ENCODE data around the gene PITPNM3. TPM values are rescaled to one million over a fixed set of nuclear protein-coding genes. Genes with fewer than 3 reads are reported as not detected.
A peak's percentile ranks its signal among the peaks of the same experiment; 100 is the strongest.

Gene PITPNM3
- total RNA-seq, 1 donor from 2014 or later, result 15.6 TPM

DNA sequence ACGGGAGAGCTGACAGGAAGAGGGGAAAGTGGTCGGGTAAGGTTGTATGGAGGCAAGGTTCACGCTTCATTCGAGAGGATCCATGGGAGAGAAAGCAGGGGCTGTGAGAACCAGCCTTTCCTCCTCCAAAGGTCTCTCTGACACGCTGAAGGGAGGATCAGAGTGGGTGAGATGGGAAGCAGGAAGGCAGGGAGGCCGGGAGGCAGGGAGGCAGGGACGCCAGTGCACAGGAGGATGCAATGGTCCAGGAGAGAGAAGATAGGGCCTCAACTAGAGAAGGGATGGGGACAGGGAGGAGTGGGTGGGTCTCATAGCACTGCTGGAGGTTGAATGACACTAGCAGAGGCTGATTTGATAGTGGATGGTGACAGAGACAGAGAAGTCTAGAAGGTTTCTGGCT lies 58.0 kb downstream of the PITPNM3 start:
- intact Hi-C loops (cut with DNase I), result no loop called here
- Histone ChIP-seq H3K9me3 (no peaks in the 10 kb centered on the region), H3K27ac (no peak overlapping the region), H3K4me3 (no peak overlapping the region), H3K36me3 (no peaks in the 10 kb centered on the region), H3K27me3 (no peaks in the 10 kb centered on the region), H3K4me1 (no peaks in the 10 kb centered on the region)
- TF ChIP-seq, protein P1, sequence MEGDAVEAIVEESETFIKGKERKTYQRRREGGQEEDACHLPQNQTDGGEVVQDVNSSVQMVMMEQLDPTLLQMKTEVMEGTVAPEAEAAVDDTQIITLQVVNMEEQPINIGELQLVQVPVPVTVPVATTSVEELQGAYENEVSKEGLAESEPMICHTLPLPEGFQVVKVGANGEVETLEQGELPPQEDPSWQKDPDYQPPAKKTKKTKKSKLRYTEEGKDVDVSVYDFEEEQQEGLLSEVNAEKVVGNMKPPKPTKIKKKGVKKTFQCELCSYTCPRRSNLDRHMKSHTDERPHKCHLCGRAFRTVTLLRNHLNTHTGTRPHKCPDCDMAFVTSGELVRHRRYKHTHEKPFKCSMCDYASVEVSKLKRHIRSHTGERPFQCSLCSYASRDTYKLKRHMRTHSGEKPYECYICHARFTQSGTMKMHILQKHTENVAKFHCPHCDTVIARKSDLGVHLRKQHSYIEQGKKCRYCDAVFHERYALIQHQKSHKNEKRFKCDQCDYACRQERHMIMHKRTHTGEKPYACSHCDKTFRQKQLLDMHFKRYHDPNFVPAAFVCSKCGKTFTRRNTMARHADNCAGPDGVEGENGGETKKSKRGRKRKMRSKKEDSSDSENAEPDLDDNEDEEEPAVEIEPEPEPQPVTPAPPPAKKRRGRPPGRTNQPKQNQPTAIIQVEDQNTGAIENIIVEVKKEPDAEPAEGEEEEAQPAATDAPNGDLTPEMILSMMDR (IDR thresholded peaks at IDR 0.05), result no peak
- DNase-seq, result peak; percentile 44
- no peak for ATAC-seq

DNA sequence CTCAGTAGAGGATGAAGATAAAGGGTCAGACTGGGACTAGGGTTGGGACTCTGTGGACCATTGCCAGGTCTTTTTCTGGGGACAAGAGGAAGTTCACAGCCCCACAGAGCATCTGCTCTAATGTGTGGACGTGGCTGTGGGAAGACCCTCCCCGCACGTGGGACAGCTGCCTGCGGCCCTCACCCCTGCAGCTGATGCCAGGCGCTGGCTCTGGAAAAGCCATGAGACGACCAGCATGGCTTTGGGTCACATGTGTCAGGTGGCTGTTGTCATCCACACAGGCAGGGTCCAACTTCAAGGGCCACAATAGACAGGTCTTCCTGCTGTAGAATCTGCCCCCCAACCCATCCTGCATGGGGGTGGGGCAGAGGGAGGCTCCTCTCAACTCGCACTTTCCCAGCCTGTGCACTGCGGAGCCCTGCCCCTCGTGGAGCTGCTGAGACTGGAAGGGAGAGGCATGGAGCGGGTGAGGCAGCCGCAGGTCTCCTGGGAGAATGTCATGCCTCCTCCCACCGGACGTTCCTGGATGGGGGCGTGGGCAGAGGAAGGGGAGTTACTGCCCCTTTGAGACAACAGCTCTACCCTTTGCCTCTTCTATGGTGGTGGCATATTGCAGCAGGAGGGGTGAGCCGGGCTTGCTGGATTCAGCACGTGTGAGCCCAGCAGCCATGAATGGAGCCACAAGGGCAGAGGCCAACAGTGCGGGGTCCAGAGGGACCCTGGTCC lies 58.7 kb downstream of the PITPNM3 start:
- Histone ChIP-seq H3K4me3 (no peak overlapping the region), H3K36me3 (no peaks in the 10 kb centered on the region), H3K9me3 (no peaks in the 10 kb centered on the region), H3K27me3 (no peaks in the 10 kb centered on the region), H3K27ac (no peak overlapping the region), H3K4me1 (no peaks in the 10 kb centered on the region)
- ATAC-seq (no peak), DNase-seq (peak; percentile 57)
- TF ChIP-seq, protein P1 (IDR thresholded peaks at IDR 0.05), result no peak
- intact Hi-C loops (cut with DNase I), result no loop called here

DNA sequence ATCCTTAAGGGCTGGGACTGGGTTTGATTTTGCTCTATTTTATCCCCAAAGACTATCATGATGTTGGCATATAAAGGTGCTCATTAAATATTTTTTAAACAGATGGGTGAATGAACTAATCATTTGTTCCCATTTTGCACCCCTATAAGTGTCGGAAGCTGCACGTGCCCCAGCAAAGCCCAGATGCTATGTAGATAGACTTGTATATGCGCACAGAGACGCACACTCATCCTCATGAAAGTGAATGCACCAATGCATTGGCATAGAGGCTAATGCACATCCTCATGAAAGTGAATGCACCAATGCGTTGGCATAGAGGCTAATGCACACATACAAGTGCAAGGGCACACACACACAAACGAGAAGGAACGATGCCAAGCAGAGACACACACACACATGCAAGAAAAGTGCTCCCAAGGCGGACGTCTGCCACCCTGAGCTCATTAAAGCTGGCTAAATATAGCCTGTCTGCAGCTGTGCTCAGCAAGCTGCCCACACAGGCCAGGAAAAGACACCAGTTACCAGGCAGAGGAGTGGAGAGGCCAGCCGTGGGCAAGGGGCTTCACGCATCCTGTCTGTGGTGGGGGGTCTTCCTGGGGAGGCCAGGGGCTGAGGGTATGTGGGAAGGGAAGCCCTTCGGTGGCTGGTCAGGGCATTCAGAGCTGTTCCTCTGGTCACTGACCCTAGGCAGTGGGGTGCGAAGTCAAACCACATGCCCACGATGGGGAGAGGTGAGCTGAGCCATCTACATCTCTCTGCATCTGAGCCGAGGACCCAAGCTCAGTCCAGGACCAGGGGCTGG lies 59.5 kb downstream of the PITPNM3 start:
- no peak overlapping the region for H3K27ac ChIP-seq
- ATAC-seq, result no peak
- H3K4me3 ChIP-seq, result no peak overlapping the region
- H3K36me3 ChIP-seq, result no peaks in the 10 kb centered on the region
- DNase-seq, result peak; percentile 36
- H3K27me3 ChIP-seq, result no peaks in the 10 kb centered on the region
- TF ChIP-seq, protein P1 (IDR thresholded peaks at IDR 0.05), result no peak
- H3K9me3 ChIP-seq, result no peaks in the 10 kb centered on the region
- H3K4me1 ChIP-seq, result no peaks in the 10 kb centered on the region
- intact Hi-C loops (cut with DNase I), result no loop called here

DNA sequence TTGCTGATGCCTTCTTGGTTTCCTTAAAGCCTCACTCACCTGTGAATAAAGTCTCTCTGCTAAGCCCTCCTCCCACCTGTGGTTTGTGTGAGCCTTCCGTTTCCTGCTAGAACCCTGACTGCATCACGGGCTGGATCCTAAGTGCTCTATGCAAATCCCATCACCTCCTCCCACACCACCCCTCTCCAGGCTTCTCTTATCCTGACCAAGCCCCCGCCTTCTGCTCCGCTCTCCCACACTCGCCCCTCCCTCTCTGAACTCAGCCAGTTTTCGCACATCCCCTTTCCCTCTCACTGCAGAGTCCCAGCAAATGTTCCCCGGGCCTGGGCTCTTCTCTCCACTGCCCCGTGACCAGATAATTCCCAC lies 60.3 kb downstream of the PITPNM3 start:
- H3K4me1 ChIP-seq, result no peaks in the 10 kb centered on the region
- H3K9me3 ChIP-seq, result no peaks in the 10 kb centered on the region
- no peaks in the 10 kb centered on the region for H3K27me3 ChIP-seq
- ATAC-seq (no peak), DNase-seq (peak; percentile 45)
- H3K27ac ChIP-seq, result no peak overlapping the region
- TF ChIP-seq, protein P1 (IDR thresholded peaks at IDR 0.05), result no peak
- no peak overlapping the region for H3K4me3 ChIP-seq
- intact Hi-C loops (cut with DNase I), result no loop called here
- H3K36me3 ChIP-seq, result no peaks in the 10 kb centered on the region

DNA sequence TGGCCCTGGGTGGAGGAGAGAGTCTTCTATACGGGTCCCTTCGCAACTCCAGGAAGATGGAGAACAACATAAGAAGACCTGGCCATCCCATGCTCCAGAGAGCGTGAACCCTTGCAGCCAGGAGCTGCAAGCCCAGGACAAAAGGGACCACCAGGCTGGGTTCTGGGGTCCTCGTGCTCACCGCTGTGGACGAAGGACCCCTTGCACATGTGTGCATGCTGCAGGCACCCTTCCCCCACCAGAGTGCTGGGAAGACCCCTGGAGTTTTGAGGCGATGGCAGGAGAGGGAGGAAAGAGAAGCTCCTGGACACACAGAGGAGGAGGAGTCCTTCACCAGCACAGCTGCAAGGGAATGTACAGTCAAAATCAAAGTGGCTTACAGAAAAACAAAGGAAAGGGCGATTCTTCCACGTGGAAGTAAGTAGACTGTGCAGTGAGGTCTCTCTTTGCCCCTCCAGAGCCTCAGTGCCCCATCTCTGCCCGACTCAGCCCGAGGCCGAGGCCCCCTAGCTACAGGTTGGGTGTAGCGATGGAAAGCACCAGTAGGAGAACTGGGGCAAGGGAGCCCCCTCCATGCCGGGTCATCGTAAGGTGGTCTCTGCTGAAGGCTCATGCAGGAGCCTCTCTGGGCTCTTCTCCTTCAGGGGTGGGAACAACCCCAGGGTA lies 60.8 kb downstream of the PITPNM3 start:
- Histone ChIP-seq H3K9me3 (no peaks in the 10 kb centered on the region), H3K4me1 (no peaks in the 10 kb centered on the region), H3K4me3 (no peak overlapping the region), H3K27ac (no peak overlapping the region), H3K27me3 (no peaks in the 10 kb centered on the region), H3K36me3 (no peaks in the 10 kb centered on the region)
- ATAC-seq (no peak), DNase-seq (peak; percentile 40)
- TF ChIP-seq, protein P1 (IDR thresholded peaks at IDR 0.05), result no peak
- intact Hi-C loops (cut with DNase I), result no loop called here

All from upper lobe of right lung (tissue), 1 donor.